NCI-H2171 (cell line): ENCODE results near the gene ZNF518B.
"Not testable (repeated sequence)": the region's sequence is repeated elsewhere in the genome, so short reads cannot be mapped to it uniquely, and the experiment has no call there.

Source experiments
- DNase-seq: peaks from one replicate; lab custom pipeline; 2025; lab: John Stamatoyannopoulos, UW

Gene ZNF518B

DNA sequence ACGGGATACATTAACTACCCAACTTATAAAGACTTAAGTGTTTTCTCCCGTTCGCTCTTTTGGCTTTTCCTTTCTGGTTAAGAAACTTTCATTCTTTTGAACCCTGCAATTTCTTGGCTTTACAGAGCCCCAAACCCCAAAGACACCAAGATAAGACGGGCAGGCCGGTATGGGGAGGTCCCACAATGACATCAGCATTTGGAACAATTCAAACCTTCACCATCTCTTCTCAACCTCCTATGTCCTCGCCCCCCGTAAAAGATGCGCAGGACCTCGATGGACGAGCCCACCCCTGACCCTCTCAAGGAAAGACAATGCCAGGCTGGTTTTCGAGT is 999 bp downstream of the ZNF518B start:
- no peak for DNase-seq

DNA sequence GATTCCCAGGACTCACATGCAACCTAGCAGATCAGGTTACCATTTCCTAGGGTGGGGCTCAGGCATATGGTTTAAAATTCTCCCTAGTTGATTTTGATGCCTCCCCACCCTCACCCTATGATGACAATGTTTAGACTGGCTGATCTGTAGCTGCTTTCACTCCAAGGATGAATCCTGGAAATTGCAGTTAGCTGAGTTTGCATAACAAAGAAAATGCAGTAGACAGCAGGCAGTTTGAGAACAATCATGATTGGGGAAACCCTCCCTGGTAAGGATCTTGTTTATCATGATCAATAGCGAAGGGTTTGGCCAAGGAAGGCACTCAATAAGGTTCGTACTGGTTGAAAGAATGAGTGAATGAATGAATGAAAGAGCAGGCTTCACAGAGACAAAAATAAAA is 2.1 kb downstream of the ZNF518B start:
- DNase-seq: no peak

DNA sequence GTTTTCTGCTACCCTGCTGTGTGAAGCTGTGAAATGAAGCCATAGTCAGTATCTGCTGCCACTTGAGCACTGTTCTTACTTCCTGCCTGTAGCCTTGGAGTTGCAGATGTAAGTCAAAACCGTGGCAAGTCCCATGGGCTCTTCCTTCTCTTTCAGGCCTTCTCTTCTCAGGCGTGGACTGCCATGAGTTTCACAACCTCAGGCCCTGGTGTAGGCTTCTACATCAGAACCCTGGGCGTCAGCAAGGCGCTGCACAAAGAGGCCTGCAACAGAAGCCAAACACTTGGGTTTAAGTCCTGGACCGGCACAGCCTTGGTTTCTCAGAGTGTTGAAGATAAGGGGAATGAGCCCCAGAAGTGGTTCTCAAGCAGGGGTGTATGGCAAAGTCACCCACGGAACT is 2.5 kb downstream of the ZNF518B start:
- no peak for DNase-seq

DNA sequence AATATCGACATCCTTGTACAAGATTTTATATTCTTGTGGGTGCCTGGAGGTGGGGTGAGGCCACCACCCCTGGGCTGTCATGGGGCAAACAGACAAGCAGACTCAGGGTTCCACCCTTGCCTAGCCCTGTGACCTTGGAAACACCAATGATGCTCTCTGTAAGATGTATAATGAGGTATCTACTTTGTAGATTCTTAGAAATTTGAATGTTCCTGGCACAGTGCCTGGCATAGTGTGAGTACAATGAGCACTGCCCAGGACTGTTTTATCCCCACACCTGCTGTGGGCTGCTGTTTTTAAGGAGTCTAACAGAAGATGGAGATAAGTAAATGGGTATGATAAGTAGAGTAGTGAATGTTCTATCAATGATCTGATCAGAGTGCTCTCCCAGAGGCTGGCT is 3.1 kb downstream of the ZNF518B start:
- no peak for DNase-seq

DNA sequence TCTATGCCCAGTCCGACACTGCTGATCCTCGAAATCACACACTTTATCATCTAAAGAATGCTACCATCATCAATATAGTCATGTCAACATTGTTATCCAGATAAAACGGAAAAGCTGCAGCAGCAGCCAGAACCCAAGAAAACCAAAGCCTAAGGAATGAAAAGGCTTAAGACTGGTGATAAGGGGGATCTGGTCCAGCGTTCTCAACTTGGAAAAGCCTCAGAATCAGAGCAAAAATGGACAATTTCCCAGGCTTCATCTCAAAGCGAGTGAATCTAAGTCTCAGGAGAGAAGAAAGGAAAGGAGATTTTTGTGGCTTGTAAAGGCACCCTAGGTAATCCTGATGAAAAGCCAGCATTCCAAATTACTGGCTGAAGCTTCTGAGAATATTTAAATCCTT is 8.2 kb downstream of the ZNF518B start:
- DNase-seq: no peak

DNA sequence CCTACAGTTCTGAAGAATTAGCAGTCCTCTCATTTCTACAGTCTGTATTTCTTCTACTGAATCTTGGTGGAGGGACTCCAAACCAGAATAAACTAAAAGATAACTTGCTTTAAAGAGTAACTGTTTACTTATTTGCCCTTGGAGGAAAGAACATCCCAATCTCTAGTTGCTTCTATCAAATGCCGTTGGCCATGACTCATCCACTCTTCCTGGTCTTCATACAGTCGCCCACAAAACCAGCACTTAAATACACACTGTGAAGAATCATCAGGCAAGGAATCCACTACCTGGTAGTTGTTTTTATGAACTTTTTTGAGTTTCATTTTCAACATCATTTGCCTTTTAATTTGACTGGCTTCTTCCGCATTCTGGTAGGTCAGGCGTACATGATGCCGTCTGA is 14.2 kb downstream of the ZNF518B start:
- DNase-seq: no peak

DNA sequence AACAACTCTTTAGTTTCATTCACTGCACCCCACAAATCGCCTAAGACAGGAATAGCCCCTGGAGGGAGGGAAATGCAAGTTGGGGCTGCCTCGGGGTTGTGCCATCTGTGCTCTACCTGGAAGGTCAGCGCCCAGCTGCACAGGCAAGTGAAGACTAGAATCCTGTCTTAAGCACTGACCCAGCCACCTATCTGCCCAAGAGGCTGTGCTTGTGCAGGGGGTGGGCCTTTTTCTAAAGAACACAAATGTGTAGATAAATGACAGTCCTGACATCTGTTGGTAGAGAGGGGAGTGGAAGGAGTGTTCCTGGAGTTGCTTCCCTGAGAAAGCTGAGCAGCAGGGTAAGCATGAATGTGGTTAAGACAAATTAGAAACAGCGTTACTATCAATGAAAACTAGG is 15.7 kb downstream of the ZNF518B start:
- DNase-seq: no peak

DNA sequence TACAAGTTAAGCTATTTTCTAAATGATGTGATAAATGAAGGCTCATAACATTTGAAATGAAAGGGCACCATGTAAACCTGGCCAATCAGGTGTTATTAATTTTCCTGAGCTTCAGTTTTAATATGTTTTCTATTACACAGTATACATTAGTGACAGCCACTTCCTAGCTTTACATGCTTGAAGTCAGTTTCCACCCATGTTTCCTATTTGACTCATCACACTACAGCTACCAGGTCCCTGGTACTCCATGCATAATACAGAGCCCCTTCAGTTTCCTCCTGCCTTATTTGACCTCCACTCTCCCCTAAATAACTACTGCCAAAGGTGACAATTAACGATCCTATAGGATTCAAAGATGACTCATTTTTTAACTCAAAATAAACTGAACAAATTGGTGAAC is 18.3 kb downstream of the ZNF518B start:
- no peak for DNase-seq

DNA sequence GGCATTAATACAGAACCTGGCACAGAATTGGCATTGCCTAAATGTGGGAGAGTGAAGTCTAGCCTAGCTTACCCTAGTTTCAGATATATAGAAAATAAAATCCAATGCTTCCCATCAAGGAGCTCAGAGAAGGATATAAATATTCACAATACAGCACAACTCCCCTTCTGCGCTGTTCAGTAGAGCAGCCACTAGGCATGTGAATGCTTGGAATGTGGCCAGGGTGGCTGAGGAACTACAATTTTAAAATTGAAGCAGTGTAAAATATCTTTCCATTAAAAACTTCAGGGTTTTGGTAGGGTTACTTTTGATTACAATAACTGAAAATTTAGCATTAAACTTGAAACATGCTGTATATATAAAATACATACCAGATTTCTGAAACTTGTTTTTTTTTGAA is 19.5 kb downstream of the ZNF518B start:
- DNase-seq: no peak

DNA sequence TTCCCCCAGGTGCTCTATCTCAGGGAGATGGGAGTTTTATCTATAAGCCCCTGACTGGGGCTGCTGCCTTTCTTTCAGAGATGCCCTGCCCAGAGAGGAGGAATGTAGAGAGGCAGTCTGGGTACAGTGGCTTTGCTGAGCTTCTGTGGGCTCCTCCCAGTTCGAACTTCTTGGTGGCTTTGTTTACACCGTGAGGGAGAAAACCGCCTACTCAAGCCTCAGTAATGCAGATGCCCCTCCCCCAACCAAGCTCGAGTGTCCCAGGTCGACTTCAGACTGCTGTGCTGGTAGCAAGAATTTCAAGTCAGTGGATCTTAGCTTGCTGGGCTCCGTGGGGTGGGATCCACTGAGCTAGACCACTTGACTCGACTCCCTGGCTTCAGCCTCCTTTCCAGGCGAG is 29.5 kb downstream of the ZNF518B start:
- DNase-seq: not testable (repeated sequence)

DNA sequence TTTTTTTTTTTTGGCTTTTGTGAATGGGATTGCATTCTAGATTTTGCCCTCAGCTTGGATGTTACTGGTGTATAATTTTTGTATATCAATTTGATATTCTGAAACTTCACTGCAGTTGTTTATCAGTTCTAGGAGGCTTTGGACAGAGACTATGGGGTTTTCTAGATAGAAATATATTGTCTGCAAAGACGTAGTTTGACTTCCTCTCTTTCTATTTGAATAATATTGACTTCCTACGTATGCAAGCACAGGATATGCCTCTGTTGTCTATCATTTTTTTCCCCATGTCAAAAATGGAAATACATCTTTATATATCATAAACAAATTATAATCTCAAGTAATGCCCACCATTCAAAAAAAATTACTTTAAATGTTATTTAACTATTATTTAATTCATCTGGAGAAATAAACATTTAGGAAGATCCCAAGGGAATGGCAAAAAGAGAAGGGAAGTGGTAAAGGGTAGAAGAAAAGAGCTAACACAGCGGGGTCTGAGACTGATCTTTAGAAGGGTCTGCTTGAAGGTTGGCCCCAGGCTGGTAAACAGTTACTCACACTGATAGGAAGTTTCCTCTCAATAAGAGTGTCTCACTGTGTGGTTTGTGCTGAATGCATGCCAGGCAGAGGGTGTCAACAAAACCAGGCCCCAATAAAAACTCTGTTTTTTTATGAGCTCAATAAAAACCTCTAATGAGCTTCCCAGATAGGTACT is 35.7 kb downstream of the ZNF518B start:
- DNase-seq: no peak

DNA sequence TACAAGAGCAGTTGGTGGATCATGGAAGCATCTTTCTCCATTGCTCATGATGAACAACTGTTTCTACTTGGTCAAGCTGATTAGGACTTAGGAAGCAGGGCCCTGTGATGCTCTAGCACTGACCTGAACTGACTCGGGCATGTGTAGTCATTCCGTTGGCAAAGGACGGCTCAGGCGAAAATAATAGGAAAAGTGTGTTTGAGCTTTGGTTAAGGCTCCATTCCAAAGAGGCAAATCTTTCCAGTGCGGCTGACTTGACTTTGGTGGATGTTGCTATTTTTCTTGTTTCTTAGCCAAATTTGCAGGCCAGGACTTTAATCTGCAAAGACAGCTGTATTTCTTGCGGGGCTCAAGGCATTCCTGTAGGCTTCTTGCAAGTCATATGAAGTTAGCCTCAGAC is 39.5 kb downstream of the ZNF518B start:
- DNase-seq: no peak

DNA sequence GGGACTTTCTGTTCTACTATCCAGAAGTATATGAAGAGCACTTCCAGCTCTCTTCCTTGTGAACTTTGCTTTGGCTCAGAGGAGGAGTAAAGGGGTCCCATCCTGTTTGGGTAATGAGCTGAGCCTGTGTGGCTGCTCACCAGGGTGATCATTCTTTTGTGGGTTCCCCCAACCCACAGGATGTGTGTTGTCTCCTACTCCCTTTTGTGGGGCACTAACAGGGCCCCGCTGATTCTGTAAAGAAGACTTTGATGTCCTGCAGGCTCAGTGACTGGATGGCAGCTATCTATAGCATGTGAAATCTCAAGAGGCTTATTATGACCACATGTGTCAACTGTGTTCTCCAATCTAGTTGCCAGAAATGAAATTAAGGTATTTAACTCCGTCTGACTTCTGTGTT is 40.8 kb downstream of the ZNF518B start:
- DNase-seq: no peak

DNA sequence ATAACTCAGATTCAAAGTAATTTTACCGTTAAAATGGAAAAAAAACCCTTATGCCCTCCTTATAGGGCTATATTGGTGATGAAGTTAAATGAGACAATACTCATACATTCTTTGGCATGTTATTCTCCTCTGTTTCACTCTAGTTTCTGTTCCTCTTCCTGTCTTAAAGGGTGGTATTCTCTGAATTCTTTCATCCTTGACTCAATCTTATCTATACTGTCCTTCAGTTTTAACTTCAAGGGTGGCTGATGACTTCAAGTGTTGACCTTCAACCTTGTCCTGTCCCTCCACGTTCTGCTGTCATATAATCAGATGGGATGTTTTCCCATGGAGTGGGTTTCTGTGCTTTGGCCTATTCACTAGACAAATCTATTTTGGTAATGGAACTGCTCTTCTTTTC is 44.0 kb downstream of the ZNF518B start:
- no peak for DNase-seq

DNA sequence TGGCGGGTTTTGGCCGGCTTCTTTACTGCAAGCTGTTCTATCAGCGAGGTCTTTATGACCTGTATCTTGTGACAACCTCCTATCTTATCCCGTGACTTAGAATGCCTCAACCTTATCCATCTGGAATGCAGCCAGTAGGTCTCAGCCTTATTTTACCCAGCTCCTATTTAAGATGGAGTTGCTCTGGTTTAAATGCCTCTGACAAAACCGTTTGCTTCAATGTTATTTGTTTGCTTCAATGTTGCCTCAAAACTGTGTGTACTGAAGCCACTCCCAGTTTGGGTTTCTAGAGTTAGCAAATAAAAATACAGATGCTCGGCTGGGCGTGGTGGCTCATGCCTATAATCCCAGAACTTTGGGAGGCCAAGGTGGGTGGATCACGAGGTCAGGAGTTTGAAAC is 51.6 kb downstream of the ZNF518B start:
- no peak for DNase-seq

DNA sequence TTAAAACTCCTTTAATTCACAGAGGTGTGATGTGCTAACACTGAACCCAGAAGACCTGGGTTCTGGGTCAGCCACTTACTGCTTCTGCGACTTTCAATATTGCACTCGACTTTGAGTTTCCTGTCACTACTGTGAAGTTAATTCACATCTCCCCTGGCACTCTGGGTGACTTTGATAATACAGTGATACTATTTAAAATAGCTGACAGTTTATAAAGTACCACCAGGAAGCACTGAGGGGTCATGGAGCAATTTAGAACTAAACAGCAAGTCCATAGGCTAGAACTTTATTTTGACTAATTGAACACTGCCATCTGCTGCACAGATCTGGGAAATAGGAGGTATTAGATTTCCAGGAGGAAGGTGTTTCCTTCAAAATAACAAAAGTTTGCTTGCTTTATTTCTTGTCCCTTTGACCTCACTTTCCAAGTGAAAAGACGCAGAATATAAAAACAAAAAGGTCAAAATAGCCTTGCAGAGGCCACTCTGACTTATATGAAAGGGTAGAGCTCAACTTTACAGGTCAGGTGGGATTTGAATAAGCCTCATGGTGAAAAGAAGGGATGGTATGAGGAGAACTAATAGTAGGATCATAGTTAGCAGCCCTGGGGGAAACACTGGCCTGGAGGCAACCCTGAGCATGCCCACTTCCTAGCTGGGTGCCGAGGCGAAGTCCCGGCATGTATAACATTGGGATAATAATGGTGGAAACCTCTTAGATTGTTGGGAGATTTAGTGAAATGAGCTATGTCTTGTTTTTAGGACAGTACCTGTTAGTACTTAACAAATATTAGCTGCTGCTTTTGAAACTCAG is 53.4 kb downstream of the ZNF518B start:
- DNase-seq: no peak

DNA sequence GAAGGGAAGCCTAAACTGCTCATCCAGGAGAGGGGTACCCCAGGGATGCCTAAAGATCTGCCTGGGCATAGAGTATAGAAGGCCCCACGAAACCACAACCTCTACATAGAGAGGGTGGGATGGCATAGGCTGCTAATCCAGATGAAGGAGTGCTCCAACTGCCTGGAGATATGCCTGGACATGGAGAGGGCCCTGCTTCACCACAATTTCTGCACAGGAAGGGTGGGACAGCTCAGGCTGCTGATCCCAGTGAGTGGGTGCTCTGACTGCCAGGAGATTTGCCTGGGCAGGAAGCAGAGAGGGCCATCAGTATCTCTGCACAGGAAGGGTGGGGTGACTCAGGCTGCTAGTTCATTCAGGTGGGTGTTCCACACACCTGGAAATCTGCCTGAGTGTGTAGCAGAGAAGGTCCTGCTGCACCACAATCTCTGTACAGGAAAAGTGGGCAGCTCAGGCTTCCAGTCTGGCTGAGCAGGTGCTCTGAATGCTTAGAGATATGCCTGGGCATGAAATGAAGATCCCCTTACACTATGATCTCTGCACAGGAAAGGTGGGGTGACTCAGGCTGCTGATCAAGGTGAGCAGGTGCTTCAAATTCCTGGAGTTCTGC is 61.1 kb downstream of the ZNF518B start:
- no peak for DNase-seq
